ENCODE measurements around the gene USP3. TPM values are rescaled to one million over a fixed set of nuclear protein-coding genes. Genes with fewer than 3 reads are reported as not detected.

USP3 gene
- total and polyA plus RNA-seq, 9 of the 15 experiments (the other 6 are each of a cell fraction or from before 2014, with no cell fraction given) = 17.3 to 54.3 (median 34.8) TPM

DNA sequence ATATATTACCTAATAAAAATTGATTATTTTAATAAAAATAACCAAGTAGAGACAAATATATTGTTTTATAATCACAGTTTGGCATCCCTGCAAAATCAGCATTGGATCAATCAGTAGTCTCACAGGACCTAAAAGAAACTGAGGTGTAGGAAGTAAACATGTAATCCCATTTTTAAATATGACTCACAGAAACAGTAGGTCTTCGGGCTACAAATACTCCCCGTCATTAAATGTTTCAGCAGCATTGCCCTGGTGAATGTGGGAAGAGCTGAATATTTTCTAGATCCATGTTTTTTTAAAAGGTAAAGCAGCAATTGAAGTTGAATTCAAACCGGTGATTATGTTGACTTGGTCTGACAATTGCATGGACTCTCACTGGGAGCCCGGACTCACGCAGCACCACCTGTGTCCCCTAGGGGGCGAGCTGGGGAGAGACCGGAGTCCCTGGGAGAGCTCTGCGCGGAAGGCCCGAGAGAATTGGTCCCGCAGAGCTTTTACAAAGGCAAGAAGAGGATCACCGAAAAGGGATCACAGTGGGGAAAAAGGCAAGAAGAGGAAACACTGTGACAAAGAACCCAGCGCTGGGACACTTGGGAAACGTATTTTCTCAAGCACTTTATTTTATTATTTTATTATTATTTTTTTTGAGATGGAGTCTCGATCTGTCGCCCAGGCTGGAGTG lies 17.2 kb upstream of the USP3 start (continued):
- no peak for TF ChIP-seq CREB1 (IDR thresholded peaks at IDR 0.05)
- no peak for TF ChIP-seq CREB1 (CRISPR knock-in tag; IDR thresholded peaks at IDR 0.05)
- peak; percentile 92 for TF ChIP-seq XRCC5 (IDR thresholded peaks at IDR 0.05; ENCODE audit: low read depth, low read length)
- TF ChIP-seq ELF2 (CRISPR knock-in tag; IDR thresholded peaks at IDR 0.05) = 0 out of 2 replicates have a peak, but pooled peaks have one; percentile 23
- no peak for TF ChIP-seq ZBTB26 (CRISPR knock-in tag; IDR thresholded peaks at IDR 0.05)
- TF ChIP-seq, protein P1, sequence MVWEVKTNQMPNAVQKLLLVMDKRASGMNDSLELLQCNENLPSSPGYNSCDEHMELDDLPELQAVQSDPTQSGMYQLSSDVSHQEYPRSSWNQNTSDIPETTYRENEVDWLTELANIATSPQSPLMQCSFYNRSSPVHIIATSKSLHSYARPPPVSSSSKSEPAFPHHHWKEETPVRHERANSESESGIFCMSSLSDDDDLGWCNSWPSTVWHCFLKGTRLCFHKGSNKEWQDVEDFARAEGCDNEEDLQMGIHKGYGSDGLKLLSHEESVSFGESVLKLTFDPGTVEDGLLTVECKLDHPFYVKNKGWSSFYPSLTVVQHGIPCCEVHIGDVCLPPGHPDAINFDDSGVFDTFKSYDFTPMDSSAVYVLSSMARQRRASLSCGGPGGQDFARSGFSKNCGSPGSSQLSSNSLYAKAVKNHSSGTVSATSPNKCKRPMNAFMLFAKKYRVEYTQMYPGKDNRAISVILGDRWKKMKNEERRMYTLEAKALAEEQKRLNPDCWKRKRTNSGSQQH (CRISPR knock-in tag; IDR thresholded peaks at IDR 0.05) = no peak
- no peak for TF ChIP-seq CHCHD3 (CRISPR knock-in tag; IDR thresholded peaks at IDR 0.05)
- no peak for TF ChIP-seq KDM5B (IDR thresholded peaks at IDR 0.05; ENCODE audit: insufficient replicate concordance, low read depth, low read length)
- no peak for TF ChIP-seq RHOXF2B (CRISPR knock-in tag; conservative IDR thresholded peaks at IDR 0.05)
- no peak for TF ChIP-seq KLF13 (tag; IDR thresholded peaks at IDR 0.05; ENCODE audit: borderline replicate concordance, low read depth)
- no peak for TF ChIP-seq DIDO1 (tag; IDR thresholded peaks at IDR 0.05; ENCODE audit: low read depth)
- no peak for TF ChIP-seq ZBTB33 (CRISPR knock-in tag; IDR thresholded peaks at IDR 0.05)
- no peak for TF ChIP-seq ZNF695 (CRISPR knock-in tag; IDR thresholded peaks at IDR 0.05)
- TF ChIP-seq ZNF551 (CRISPR knock-in tag; IDR thresholded peaks at IDR 0.05) = no peak
- TF ChIP-seq ZNF174 (CRISPR knock-in tag; IDR thresholded peaks at IDR 0.05) = no peak
- TF ChIP-seq SOX6 (IDR thresholded peaks at IDR 0.05) = no peak
- TF ChIP-seq, protein P2, sequence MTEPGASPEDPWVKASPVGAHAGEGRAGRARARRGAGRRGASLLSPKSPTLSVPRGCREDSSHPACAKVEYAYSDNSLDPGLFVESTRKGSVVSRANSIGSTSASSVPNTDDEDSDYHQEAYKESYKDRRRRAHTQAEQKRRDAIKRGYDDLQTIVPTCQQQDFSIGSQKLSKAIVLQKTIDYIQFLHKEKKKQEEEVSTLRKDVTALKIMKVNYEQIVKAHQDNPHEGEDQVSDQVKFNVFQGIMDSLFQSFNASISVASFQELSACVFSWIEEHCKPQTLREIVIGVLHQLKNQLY (CRISPR knock-in tag; conservative IDR thresholded peaks at IDR 0.05) = no peak
- no peak for TF ChIP-seq MTF1 (CRISPR knock-in tag; IDR thresholded peaks at IDR 0.05; ENCODE audit: borderline replicate concordance)
- TF ChIP-seq MCM2 (IDR thresholded peaks at IDR 0.05; ENCODE audit: low read depth) = no peak
- no peak for TF ChIP-seq OTX1 (CRISPR knock-in tag; IDR thresholded peaks at IDR 0.05)
- TF ChIP-seq ZNF511 (CRISPR knock-in tag; IDR thresholded peaks at IDR 0.05) = no peak

Measured in K562 (cell line).